Fibroblast of pulmonary artery (primary cell): ENCODE data around the gene PATZ1.

Experiments used
- DNase-seq: peaks from one replicate; pipeline ENCODE4 v3.0.0-alpha.2; 2010; ENCODE audit warnings: low read depth
- H3K4me3 ChIP-seq: replicated peaks from 2 replicates; pipeline ENCODE4 v1.5.1; 2011; ENCODE audit warnings: low read depth, mild to moderate bottlenecking, control low read depth, low read length, moderate library complexity
- CTCF ChIP-seq: IDR thresholded peaks from 2 replicates; pipeline ENCODE4 v1.5.1; 2011; ENCODE audit warnings: mild to moderate bottlenecking, control low read depth, low read length, inconsistent platforms; ENCODE audit errors: missing control alignments

PATZ1 gene

GRCh38 chr22:31279327-31279669 is 66.8 kb downstream of the PATZ1 start:
- H3K4me3 ChIP-seq = no peak overlapping the region
- DNase-seq = no peak
- TF ChIP-seq CTCF = no peak

GRCh38 chr22:31278626-31279326 is 67.4 kb downstream of the PATZ1 start:
- H3K4me3 ChIP-seq = no peak overlapping the region
- no peak for DNase-seq
- no peak for TF ChIP-seq CTCF

- H3K4me3 ChIP-seq = no peak overlapping the region
- DNase-seq = no peak
- TF ChIP-seq CTCF = no peak
These were observed 68.0 kb downstream of the PATZ1 start for GRCh38 chr22:31278151-31278621.

GRCh38 chr22:31277741-31278140 is 68.4 kb downstream of the PATZ1 start:
- DNase-seq = no peak
- TF ChIP-seq CTCF = no peak
- no peak overlapping the region for H3K4me3 ChIP-seq

- TF ChIP-seq CTCF = no peak
- DNase-seq = no peak
- H3K4me3 ChIP-seq = no peak overlapping the region
These were observed 69.5 kb downstream of the PATZ1 start for GRCh38 chr22:31276426-31277167.
